Right atrium auricular region (tissue), 2 donors: Measurements from ENCODE around the gene BCL7A. TPM values are rescaled to one million over a fixed set of nuclear protein-coding genes. Genes with fewer than 3 reads are reported as not detected.
"Not testable (repeated sequence)": the region's sequence is repeated elsewhere in the genome, so short reads cannot be mapped to it uniquely, and the experiment has no call there.

Source experiments
- DNase-seq: peaks from one replicate; pipeline ENCODE4 v3.0.0-alpha.2; 2019; ENCODE audit warnings: low spot score
- H3K27ac ChIP-seq, 2 donors: fragments of 200-600 bp; sonication (generic); 1 replicate in 1 of 2; 2 replicates in 1 of 2; pipeline ENCODE4 v1.5.1; 2016 to 2019
- H3K27me3 ChIP-seq, 2 donors: fragments of 200-600 bp; sonication (generic); one replicate each; pipeline versions ENCODE4 v1.5.1 to v1.6.0; 2017 to 2019
- H3K36me3 ChIP-seq: fragments of 200-600 bp; sonication (generic); one replicate; pipeline ENCODE4 v1.5.1; 2016
- H3K4me1 ChIP-seq, 2 donors: fragments of 200-600 bp; sonication (generic); one replicate each; pipeline versions ENCODE4 v1.5.1 to v1.6.0; 2017 to 2019
- H3K4me3 ChIP-seq, 2 donors: fragments of 200-600 bp; sonication (generic); 1 replicate in 1 of 2; 2 replicates in 1 of 2; pipeline ENCODE4 v1.5.1; 2017 to 2019; ENCODE audit warnings: mild to moderate bottlenecking in 1 of 2, moderate library complexity in 1 of 2
- H3K9me3 ChIP-seq, 2 donors: fragments of 200-600 bp; sonication (generic); one replicate each; pipeline ENCODE4 v1.5.1; 2019
- total RNA-seq, 2 donors: library from RNA; depleted of rRNA; stranded (reverse); fragments of >200 nt; gene quantifications; one replicate each; pipeline ENCODE4 v1.1.0, GENCODE V29; 2016
- TF ChIP-seq, protein P1 (sequence below), 2 donors: fragments of 200-600 bp; sonication (generic); IDR thresholded peaks; one replicate each; pipeline ENCODE4 v1.5.1; 2019; ENCODE audit warnings: antibody characterized with exemption in 2 of 2

Gene BCL7A
- total RNA-seq, 2 donors from 2014 or later = 11.5 to 21.2 TPM

DNA sequence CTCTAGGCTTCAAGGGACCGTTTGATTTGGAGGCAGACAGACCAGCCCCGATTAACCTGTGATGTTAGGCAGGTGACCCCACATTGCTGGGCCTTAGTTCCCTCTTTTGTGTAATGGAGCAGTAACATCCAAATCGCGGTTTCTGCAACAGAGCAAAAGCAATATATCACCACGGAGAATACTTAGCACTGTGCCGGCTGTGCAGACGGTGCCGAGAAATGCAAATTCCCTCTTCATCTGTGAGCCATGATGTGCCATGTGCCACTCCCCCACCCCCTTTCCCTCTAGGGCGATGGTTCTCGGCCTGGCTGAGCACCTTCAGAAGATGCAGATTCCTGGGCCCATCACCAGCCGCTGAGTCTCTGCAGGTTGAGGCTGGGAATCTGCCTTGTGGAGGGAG is 10.9 kb downstream of the BCL7A start:
- H3K36me3 ChIP-seq = peaks cover 24% of the 10 kb centered on the region
- TF ChIP-seq, protein P1, sequence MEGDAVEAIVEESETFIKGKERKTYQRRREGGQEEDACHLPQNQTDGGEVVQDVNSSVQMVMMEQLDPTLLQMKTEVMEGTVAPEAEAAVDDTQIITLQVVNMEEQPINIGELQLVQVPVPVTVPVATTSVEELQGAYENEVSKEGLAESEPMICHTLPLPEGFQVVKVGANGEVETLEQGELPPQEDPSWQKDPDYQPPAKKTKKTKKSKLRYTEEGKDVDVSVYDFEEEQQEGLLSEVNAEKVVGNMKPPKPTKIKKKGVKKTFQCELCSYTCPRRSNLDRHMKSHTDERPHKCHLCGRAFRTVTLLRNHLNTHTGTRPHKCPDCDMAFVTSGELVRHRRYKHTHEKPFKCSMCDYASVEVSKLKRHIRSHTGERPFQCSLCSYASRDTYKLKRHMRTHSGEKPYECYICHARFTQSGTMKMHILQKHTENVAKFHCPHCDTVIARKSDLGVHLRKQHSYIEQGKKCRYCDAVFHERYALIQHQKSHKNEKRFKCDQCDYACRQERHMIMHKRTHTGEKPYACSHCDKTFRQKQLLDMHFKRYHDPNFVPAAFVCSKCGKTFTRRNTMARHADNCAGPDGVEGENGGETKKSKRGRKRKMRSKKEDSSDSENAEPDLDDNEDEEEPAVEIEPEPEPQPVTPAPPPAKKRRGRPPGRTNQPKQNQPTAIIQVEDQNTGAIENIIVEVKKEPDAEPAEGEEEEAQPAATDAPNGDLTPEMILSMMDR (IDR thresholded peaks at IDR 0.05) = no peak
- H3K27me3 ChIP-seq = no peaks in the 10 kb centered on the region
- no peak for DNase-seq
- H3K27ac ChIP-seq = no peak overlapping the region
- peaks cover 0 to 19% of the 10 kb centered on the region in 2 donors for H3K4me1 ChIP-seq
- no peak overlapping the region for H3K4me3 ChIP-seq
- H3K9me3 ChIP-seq = no peaks in the 10 kb centered on the region

GRCh38 chr12:122035292-122035691 is 13.6 kb downstream of the BCL7A start:
- H3K4me1 ChIP-seq = peaks cover 0 to 1% of the 10 kb centered on the region in 2 donors
- H3K4me3 ChIP-seq = no peak overlapping the region
- peaks cover 45% of the 10 kb centered on the region for H3K36me3 ChIP-seq
- no peaks in the 10 kb centered on the region for H3K27me3 ChIP-seq
- H3K9me3 ChIP-seq = no peaks in the 10 kb centered on the region
- no peak for DNase-seq
- TF ChIP-seq, protein P1 (IDR thresholded peaks at IDR 0.05) = no peak
- H3K27ac ChIP-seq = no peak overlapping the region

GRCh38 chr12:122036153-122036552 is 14.5 kb downstream of the BCL7A start:
- Histone ChIP-seq H3K27me3 (no peaks in the 10 kb centered on the region), H3K4me1 (no peaks in the 10 kb centered on the region), H3K27ac (no peak overlapping the region), H3K4me3 (no peak overlapping the region), H3K9me3 (no peaks in the 10 kb centered on the region), H3K36me3 (peaks cover 51% of the 10 kb centered on the region)
- TF ChIP-seq, protein P1 (IDR thresholded peaks at IDR 0.05) = no peak
- no peak for DNase-seq

DNA sequence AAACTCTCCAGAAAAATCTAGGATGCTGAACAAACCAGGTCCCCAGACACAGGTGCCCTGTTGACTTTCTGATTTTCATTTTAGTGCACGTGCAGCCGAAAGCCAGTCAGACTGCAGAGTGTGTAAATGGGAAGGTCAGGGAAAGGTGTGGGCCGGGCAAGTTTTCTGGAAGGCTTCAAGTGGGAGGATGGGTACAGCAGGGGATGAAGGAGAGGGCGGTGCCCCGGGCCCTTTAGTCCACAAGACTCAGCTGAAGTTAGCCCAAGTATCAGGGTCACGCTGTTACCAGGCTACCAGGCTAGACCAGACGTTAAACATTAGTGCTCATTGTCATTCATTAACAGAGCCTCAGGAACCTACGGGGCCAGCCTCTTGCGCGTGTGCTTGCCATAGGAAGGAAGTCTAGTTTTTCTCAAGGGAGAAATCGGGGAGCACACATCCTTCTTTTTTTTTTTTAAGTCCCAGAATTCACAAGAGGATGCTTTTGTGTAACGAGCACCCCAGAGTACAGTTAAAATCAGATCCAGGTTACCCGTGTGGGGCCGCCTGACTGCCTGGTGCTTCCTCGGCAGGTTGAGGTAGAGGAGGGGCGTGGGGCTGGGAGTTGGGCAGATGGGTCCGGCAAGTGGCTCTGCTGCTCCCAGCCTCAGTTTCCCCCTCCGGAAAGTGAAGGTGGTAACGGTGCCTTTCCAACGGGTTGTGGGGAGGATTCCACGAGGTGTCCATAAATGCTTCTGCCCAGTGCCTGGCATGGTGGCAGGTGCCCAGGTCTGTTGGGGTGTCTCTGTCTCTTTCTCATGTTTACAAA is 19.1 kb downstream of the BCL7A start:
- TF ChIP-seq, protein P1 (IDR thresholded peaks at IDR 0.05) = no peak
- no peak for DNase-seq
- H3K36me3 ChIP-seq = peaks cover 61% of the 10 kb centered on the region
- no peaks in the 10 kb centered on the region for H3K9me3 ChIP-seq
- no peak overlapping the region for H3K27ac ChIP-seq
- no peaks in the 10 kb centered on the region for H3K4me1 ChIP-seq
- H3K27me3 ChIP-seq = no peaks in the 10 kb centered on the region
- no peak overlapping the region for H3K4me3 ChIP-seq

- H3K27ac ChIP-seq, H3K9me3 ChIP-seq, H3K4me3 ChIP-seq, H3K4me1 ChIP-seq, H3K27me3 ChIP-seq, DNase-seq: not testable (repeated sequence)
- peaks cover 61% of the 10 kb centered on the region for H3K36me3 ChIP-seq
These were observed 19.8 kb downstream of the BCL7A start for GRCh38 chr12:122041458-122041857.

GRCh38 chr12:122042910-122043309 is 21.2 kb downstream of the BCL7A start:
- Histone ChIP-seq H3K27ac (no peak overlapping the region), H3K4me1 (no peaks in the 10 kb centered on the region), H3K9me3 (no peaks in the 10 kb centered on the region), H3K4me3 (no peak overlapping the region), H3K36me3 (peaks cover 47% of the 10 kb centered on the region), H3K27me3 (no peaks in the 10 kb centered on the region)
- no peak for DNase-seq
- TF ChIP-seq, protein P1 (IDR thresholded peaks at IDR 0.05) = no peak
